SK-N-SH (cell line): ENCODE results near the gene ALX3. TPM values are rescaled to one million over a fixed set of nuclear protein-coding genes. Genes with fewer than 3 reads are reported as not detected.
A peak's percentile ranks its signal among the peaks of the same experiment; 100 is the strongest.

Experiments used
- CTCF ChIA-PET: fragments of 300-600, 350-600 bp; formaldehyde crosslinking; extraction: SDS; loops from one replicate; lab custom pipeline; 2021; lab: Yijun Ruan, JAX
- POLR2A ChIA-PET: fragments of 350-600 bp; sonication (Branson Sonifier 250); formaldehyde crosslinking; extraction: SDS; loops from one replicate; lab custom pipeline; 2020; ENCODE audit warnings: antibody characterized with exemption, inconsistent platforms; lab: Yijun Ruan, JAX
- DNase-seq: peaks from one replicate; pipeline ENCODE4 v3.0.0; 2012
- H2AFZ ChIP-seq: fragments of 200-600 bp; sonication (generic); 2 replicates; pipeline ENCODE4 v1.8.1; 2016; ENCODE audit warnings: antibody characterized with exemption, mild to moderate bottlenecking, low read depth
- H3F3A ChIP-seq: fragments of 200-600 bp; sonication (generic); replicated peaks from 2 replicates; pipeline ENCODE3; 2016; ENCODE audit warnings: antibody characterized with exemption, mild to moderate bottlenecking; ENCODE audit not compliant: insufficient read depth
- H3K27ac ChIP-seq, 2 experiments: fragments of 200-500 bp in 1 of 2; fragments of 200-600 bp in 1 of 2; sonication (Bioruptor generic) in 1 of 2; sonication (generic), shearing (Covaris generic) in 1 of 2; 2 replicates each; pipeline versions ENCODE4 v1.5.1 to v1.6.1; 2014 to 2016; ENCODE audit warnings: low read depth in 2 of 2, inconsistent platforms in 1 of 2, low read length in 1 of 2, mild to moderate bottlenecking in 1 of 2, mixed read lengths in 1 of 2
- H3K27me3 ChIP-seq: fragments of 200-600 bp; sonication (generic), shearing (Covaris generic); 2 replicates; pipeline ENCODE4 v1.6.1; 2016; ENCODE audit warnings: mixed run types; ENCODE audit not compliant: insufficient read depth
- H3K36me3 ChIP-seq, 2 experiments: fragments of 200-500 bp in 1 of 2; fragments of 200-600 bp in 1 of 2; sonication (Bioruptor generic) in 1 of 2; sonication (generic) in 1 of 2; replicated peaks in 1 of 2; 2 replicates each; pipeline versions ENCODE3 to v1.5.1; 2014 to 2016; ENCODE audit warnings: low read length in 1 of 2, mild to moderate bottlenecking in 1 of 2; ENCODE audit not compliant: insufficient read depth in 2 of 2, control insufficient read depth in 1 of 2
- H3K4me1 ChIP-seq, 2 experiments: fragments of 200-500 bp in 1 of 2; fragments of 200-600 bp in 1 of 2; sonication (Bioruptor generic) in 1 of 2; sonication (generic), shearing (Covaris generic) in 1 of 2; 2 replicates each; pipeline versions ENCODE4 v1.5.1 to v1.6.1; 2014 to 2016; ENCODE audit warnings: low read depth in 1 of 2, low read length in 1 of 2, mixed run types in 1 of 2; ENCODE audit not compliant: insufficient read depth in 2 of 2, control insufficient read depth in 1 of 2
- H3K4me2 ChIP-seq: fragments of 200-600 bp; sonication (generic), shearing (Covaris generic); 2 replicates; pipeline ENCODE4 v1.6.1; 2017; ENCODE audit warnings: mixed run types
- H3K4me3 ChIP-seq, 2 experiments: fragments of 200-500 bp in 1 of 2; fragments of 200-600 bp in 1 of 2; sonication (Bioruptor generic) in 1 of 2; sonication (generic), shearing (Covaris generic) in 1 of 2; 2 replicates each; pipeline versions ENCODE4 v1.5.1 to v1.8.1; 2014 to 2016; ENCODE audit warnings: low read depth in 2 of 2, inconsistent platforms in 1 of 2, low read length in 1 of 2, mild to moderate bottlenecking in 1 of 2, mixed read lengths in 1 of 2, moderate library complexity in 1 of 2
- H3K79me2 ChIP-seq: fragments of 200-600 bp; sonication (generic); 2 replicates; pipeline ENCODE4 v1.8.1; 2017; ENCODE audit warnings: mild to moderate bottlenecking; ENCODE audit not compliant: insufficient read depth
- H3K9ac ChIP-seq: fragments of 200-600 bp; sonication (generic); 2 replicates; pipeline ENCODE4 v1.6.1; 2017; ENCODE audit warnings: mixed run types
- H3K9me2 ChIP-seq: fragments of 200-600 bp; sonication (generic); 2 replicates; pipeline ENCODE4 v1.6.1; 2017; ENCODE audit warnings: mixed run types
- H3K9me3 ChIP-seq: fragments of 200-600 bp; sonication (generic); 2 replicates; pipeline ENCODE4 v1.6.1; 2017; ENCODE audit warnings: mixed run types, mild to moderate bottlenecking, moderate library complexity
- H4K20me1 ChIP-seq: fragments of 200-600 bp; sonication (generic); 2 replicates; pipeline ENCODE4 v1.6.1; 2017; ENCODE audit warnings: mild to moderate bottlenecking, mixed run types; ENCODE audit not compliant: insufficient read depth
- ELF1 ChIP-seq: IDR thresholded peaks from 2 replicates; pipeline ENCODE4 v1.4.0; 2012
- EP300 ChIP-seq, 2 experiments: IDR thresholded peaks; 2 replicates each; pipeline versions ENCODE4 v1.4.0 to v1.6.1; 2012; ENCODE audit warnings: borderline replicate concordance in 1 of 2, low read depth in 1 of 2, low read length in 1 of 2
- GATA2 ChIP-seq: sonication (generic); formaldehyde crosslinking; IDR thresholded peaks from 2 replicates; pipeline ENCODE4 v1.5.0; 2020; ENCODE audit warnings: mild to moderate bottlenecking, missing genetic modification reagents
- IRF3 ChIP-seq: fragments of 150-350 bp; IDR thresholded peaks from 2 replicates; pipeline ENCODE4 v1.6.1; 2016; ENCODE audit warnings: mild to moderate bottlenecking, low read depth, low read length
- JUND ChIP-seq: IDR thresholded peaks from 2 replicates; pipeline ENCODE4 v1.4.0; 2012
- MAX ChIP-seq: IDR thresholded peaks from 2 replicates; pipeline ENCODE4 v1.4.0; 2012; ENCODE audit warnings: low read depth
- RAD21 ChIP-seq: IDR thresholded peaks from 2 replicates; pipeline ENCODE4 v1.6.1; 2012; ENCODE audit warnings: mild to moderate bottlenecking, low read length
- RCOR1 ChIP-seq: fragments of 150-350 bp; IDR thresholded peaks from 2 replicates; pipeline ENCODE4 v1.6.1; 2017; ENCODE audit warnings: antibody characterized with exemption, low read length
- SIN3A ChIP-seq: IDR thresholded peaks from 2 replicates; pipeline ENCODE4 v1.6.1; 2012; ENCODE audit warnings: low read depth, mild to moderate bottlenecking, low read length, moderate library complexity, borderline replicate concordance
- TAF1 ChIP-seq: IDR thresholded peaks from 2 replicates; pipeline ENCODE4 v1.6.1; 2012; ENCODE audit warnings: low read depth, mild to moderate bottlenecking, low read length, moderate library complexity, borderline replicate concordance
- whole genome bisulfite sequencing: methylation state at CpG from one replicate; pipeline ENCODE4 v1.1.6; 2017; ENCODE audit warnings: low lambda C conversion rate; 5-methylcytosine and 5-hydroxymethylcytosine counted together
- polyA plus RNA-seq, 3 experiments: library from polyadenylated mRNA; depleted of rRNA; stranded (reverse); fragments of >200 nt; gene quantifications; 2 replicates each; pipeline ENCODE4 v1.2.3, GENCODE V29; 2012
- TF ChIP-seq, protein P1 (sequence below): IDR thresholded peaks from 2 replicates; pipeline ENCODE4; 2012
- TF ChIP-seq, protein P2 (sequence below): IDR thresholded peaks from 2 replicates; pipeline ENCODE4 v1.4.0; 2012; ENCODE audit warnings: low read depth, borderline replicate concordance

The ALX3 gene
- polyA plus RNA-seq, 1 of the 3 experiments (the other 2 are of a cell fraction): not detected

DNA sequence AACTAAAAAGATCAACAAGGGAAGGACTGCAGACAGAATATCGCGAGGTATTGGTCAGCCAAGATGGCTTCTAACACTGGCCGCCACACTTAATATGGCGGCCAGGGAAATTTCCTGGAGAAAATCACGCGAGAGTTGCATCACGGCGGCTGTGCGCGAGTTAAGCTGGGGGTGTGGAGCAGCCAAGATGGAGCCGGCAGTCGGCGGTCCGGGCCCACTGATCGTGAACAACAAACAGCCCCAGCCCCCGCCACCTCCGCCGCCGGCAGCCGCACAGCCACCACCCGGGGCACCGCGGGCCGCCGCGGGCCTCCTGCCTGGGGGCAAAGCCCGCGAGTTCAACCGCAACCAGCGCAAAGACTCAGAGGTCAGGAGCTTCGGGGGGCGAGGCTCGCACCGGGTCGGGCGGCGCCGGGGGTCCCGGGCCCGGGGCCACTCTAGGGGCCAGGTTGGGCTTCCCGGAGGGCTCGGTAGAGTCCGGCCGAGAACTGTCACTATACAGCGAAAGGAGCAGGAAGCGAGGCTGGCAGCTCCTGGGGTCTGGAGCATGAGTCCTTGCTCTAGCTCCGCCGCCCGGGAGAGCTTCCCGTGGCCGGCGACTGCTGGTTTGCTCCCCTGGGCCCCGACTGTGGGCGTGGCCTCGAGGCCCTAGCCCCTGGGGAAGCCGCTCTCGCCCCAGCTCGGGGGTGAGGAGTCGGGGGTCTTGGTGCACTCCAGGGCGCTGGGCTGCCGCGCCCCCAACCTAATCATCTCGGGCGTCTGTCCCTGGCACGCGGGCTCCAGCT lies 35.8 kb downstream of the ALX3 start, which contains the start of gene STRIP1 (continued):
- peak; percentile 99 for TF ChIP-seq SIN3A

DNA sequence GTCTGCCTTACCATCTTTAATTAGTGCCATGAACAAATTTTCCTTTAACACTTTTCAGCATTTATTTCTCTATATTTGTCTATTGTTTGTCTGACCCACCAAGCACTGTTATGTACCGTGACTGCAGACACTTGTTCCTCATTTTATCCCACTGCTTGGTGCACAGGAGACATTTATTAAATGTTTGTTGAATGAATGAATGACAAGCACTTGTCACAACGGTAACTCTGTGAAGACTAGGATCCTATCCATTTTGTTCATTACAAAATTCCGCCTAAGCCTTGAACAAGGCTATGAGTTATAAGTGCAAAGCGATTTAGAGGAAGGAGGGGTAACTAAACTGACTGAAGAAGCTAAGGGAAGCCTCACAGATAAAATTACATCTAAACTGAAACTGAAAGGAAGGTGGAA lies 36.4 kb downstream of the ALX3 start:
- no peaks in the 10 kb centered on the region for H3K9me2 ChIP-seq
- H3K27ac ChIP-seq: peak overlapping the region; percentile 89
- no peaks in the 10 kb centered on the region for H3K27me3 ChIP-seq
- ChIA-PET CTCF (interaction anchor here (1.0 to 42.0 kb wide), 8 partner anchors 19 to 501 kb away, joined by 3 to 1768 read pairs (median 4); partner anchors contain the start of genes AHCYL1 and UBL4B), POLR2A (interaction anchor here (0.7 to 1.9 kb wide), 8 partner anchors 9 to 304 kb away, joined by 3 to 16 read pairs (median 6); partner anchors contain the start of genes AHCYL1 and RBM15)
- peak overlapping the region; percentile 96 for H3K4me2 ChIP-seq
- TF ChIP-seq, protein P1, sequence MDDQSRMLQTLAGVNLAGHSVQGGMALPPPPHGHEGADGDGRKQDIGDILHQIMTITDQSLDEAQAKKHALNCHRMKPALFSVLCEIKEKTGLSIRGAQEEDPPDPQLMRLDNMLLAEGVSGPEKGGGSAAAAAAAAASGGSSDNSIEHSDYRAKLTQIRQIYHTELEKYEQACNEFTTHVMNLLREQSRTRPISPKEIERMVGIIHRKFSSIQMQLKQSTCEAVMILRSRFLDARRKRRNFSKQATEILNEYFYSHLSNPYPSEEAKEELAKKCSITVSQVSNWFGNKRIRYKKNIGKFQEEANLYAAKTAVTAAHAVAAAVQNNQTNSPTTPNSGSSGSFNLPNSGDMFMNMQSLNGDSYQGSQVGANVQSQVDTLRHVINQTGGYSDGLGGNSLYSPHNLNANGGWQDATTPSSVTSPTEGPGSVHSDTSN: no peak
- TF ChIP-seq, protein P2, sequence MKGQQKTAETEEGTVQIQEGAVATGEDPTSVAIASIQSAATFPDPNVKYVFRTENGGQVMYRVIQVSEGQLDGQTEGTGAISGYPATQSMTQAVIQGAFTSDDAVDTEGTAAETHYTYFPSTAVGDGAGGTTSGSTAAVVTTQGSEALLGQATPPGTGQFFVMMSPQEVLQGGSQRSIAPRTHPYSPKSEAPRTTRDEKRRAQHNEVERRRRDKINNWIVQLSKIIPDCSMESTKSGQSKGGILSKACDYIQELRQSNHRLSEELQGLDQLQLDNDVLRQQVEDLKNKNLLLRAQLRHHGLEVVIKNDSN: no peak
- TF ChIP-seq IRF3 (no peak), MAX (no peak), GATA2 (CRISPR knock-in tag) (no peak), TAF1 (no peak), JUND (no peak), EP300 (IDR thresholded peaks at IDR 0.05; ENCODE audit: borderline replicate concordance in 1 of 2, low read depth in 1 of 2, low read length in 1 of 2) (no peak), ELF1 (no peak), RAD21 (no peak), RCOR1 (no peak)
- peaks cover 16% of the 10 kb centered on the region in 2 experiments for H3K36me3 ChIP-seq
- H3K4me3 ChIP-seq: peak overlapping the region; percentile 62 to 99
- peaks cover 33% of the 10 kb centered on the region for H3K79me2 ChIP-seq
- H4K20me1 ChIP-seq: peaks cover 15% of the 10 kb centered on the region; the same call in 1 of the 2 replicates
- peaks cover 4 to 9% of the 10 kb centered on the region in 2 experiments; a peak in 3 of 4 replicates for H3K4me1 ChIP-seq
- H2AFZ ChIP-seq: peak overlapping the region; percentile 85
- H3K9me3 ChIP-seq: no peaks in the 10 kb centered on the region
- H3F3A ChIP-seq: no peaks in the 10 kb centered on the region
- DNase-seq: no peak
- H3K9ac ChIP-seq: peak overlapping the region; percentile 99; the same call in 1 of the 2 replicates
- 36% methylated on average over 4 of the region's 4 CpGs for WGBS
